Osteocyte (in vitro differentiated cells): Measurements from ENCODE around the gene HCN2. TPM values are rescaled to one million over a fixed set of nuclear protein-coding genes. Genes with fewer than 3 reads are reported as not detected.

ENCODE experiments used
- DNase-seq: peaks from one replicate; pipeline ENCODE4 v3.0.0; 2021; ENCODE audit warnings: mixed read lengths; ENCODE audit not compliant: unreplicated experiment; ENCODE audit errors: extremely low spot score
- H3K27ac Mint-ChIP-seq: one replicate; pipeline ENCODE4 v1.8.0; 2021; ENCODE audit warnings: mild to moderate bottlenecking, mixed read lengths; ENCODE audit not compliant: unreplicated experiment
- H3K27me3 Mint-ChIP-seq: one replicate; pipeline ENCODE4 v1.8.0; 2021; ENCODE audit warnings: mixed read lengths; ENCODE audit not compliant: unreplicated experiment
- H3K36me3 Mint-ChIP-seq: one replicate; pipeline ENCODE4 v1.8.0; 2021; ENCODE audit warnings: mixed read lengths; ENCODE audit not compliant: unreplicated experiment
- H3K4me1 Mint-ChIP-seq: one replicate; pipeline ENCODE4 v1.8.0; 2021; ENCODE audit warnings: mixed read lengths; ENCODE audit not compliant: unreplicated experiment
- H3K4me3 Mint-ChIP-seq: one replicate; pipeline ENCODE4 v1.8.0; 2021; ENCODE audit warnings: mild to moderate bottlenecking, moderate library complexity, mixed read lengths; ENCODE audit not compliant: unreplicated experiment
- H3K9me3 Mint-ChIP-seq: one replicate; pipeline ENCODE4 v1.8.0; 2021; ENCODE audit warnings: mixed read lengths; ENCODE audit not compliant: unreplicated experiment
- CTCF ChIP-seq: fragments of 200-600 bp; sonication (generic); IDR thresholded peaks from 2 replicates; pipeline ENCODE4 v1.5.0; 2021; ENCODE audit warnings: antibody characterized with exemption, mild to moderate bottlenecking, moderate library complexity
- total RNA-seq: library from RNA; stranded (reverse); gene quantifications from 2 replicates; pipeline ENCODE4 v1.2.1, GENCODE V29; 2021

HCN2 gene
- total RNA-seq, 1 donor from 2014 or later: 28.3 TPM

- H3K27me3 Mint-ChIP-seq: no peaks in the 10 kb centered on the region
- no peaks in the 10 kb centered on the region for H3K9me3 Mint-ChIP-seq
- no peak overlapping the region for H3K4me3 Mint-ChIP-seq
- H3K27ac Mint-ChIP-seq: no peak overlapping the region
- H3K4me1 Mint-ChIP-seq: peaks cover 31% of the 10 kb centered on the region
- H3K36me3 Mint-ChIP-seq: peaks cover 4% of the 10 kb centered on the region
- DNase-seq: no peak
- TF ChIP-seq CTCF: no peak
Observed at GRCh38 chr19:608155-609003, 18.7 kb downstream of the HCN2 start.

GRCh38 chr19:609004-609346, 19.3 kb downstream of the HCN2 start:
- TF ChIP-seq CTCF: no peak
- H3K27me3 Mint-ChIP-seq: no peaks in the 10 kb centered on the region
- H3K4me1 Mint-ChIP-seq: peaks cover 31% of the 10 kb centered on the region
- no peak overlapping the region for H3K4me3 Mint-ChIP-seq
- H3K9me3 Mint-ChIP-seq: no peaks in the 10 kb centered on the region
- peaks cover 4% of the 10 kb centered on the region for H3K36me3 Mint-ChIP-seq
- peak; percentile 92 for DNase-seq
- H3K27ac Mint-ChIP-seq: no peak overlapping the region

- H3K4me1 Mint-ChIP-seq: peaks cover 31% of the 10 kb centered on the region
- H3K27ac Mint-ChIP-seq: peak overlapping the region; percentile 88
- peaks cover 12% of the 10 kb centered on the region for H3K36me3 Mint-ChIP-seq
- no peaks in the 10 kb centered on the region for H3K9me3 Mint-ChIP-seq
- no peak overlapping the region for H3K4me3 Mint-ChIP-seq
- TF ChIP-seq CTCF: no peak
- no peak for DNase-seq
- no peaks in the 10 kb centered on the region for H3K27me3 Mint-ChIP-seq
Observed at GRCh38 chr19:610071-610800, 20.6 kb downstream of the HCN2 start.

GRCh38 chr19:610801-611480, 21.3 kb downstream of the HCN2 start:
- Mint-ChIP-seq H3K4me1 (peaks cover 31% of the 10 kb centered on the region), H3K27me3 (no peaks in the 10 kb centered on the region), H3K27ac (peak overlapping the region; percentile 88), H3K9me3 (no peaks in the 10 kb centered on the region), H3K4me3 (no peak overlapping the region), H3K36me3 (peaks cover 15% of the 10 kb centered on the region)
- DNase-seq: peak; percentile 93
- TF ChIP-seq CTCF: no peak

- Mint-ChIP-seq H3K4me1 (peaks cover 31% of the 10 kb centered on the region), H3K36me3 (peaks cover 15% of the 10 kb centered on the region), H3K4me3 (no peak overlapping the region), H3K27me3 (no peaks in the 10 kb centered on the region), H3K27ac (peak overlapping the region; percentile 88), H3K9me3 (no peaks in the 10 kb centered on the region)
- no peak for TF ChIP-seq CTCF
- no peak for DNase-seq
Observed at GRCh38 chr19:611481-611868, 21.8 kb downstream of the HCN2 start.
